Measurements from ENCODE around the gene MMAA. TPM values are rescaled to one million over a fixed set of nuclear protein-coding genes. Genes with fewer than 3 reads are reported as not detected.
"Not testable (repeated sequence)": the region's sequence is repeated elsewhere in the genome, so short reads cannot be mapped to it uniquely, and the experiment has no call there.

The MMAA gene
- total RNA-seq, 1 donor from 2014 or later: 2.3 TPM

- Histone ChIP-seq H3K4me1 (no peaks in the 10 kb centered on the region), H3K36me3 (no peaks in the 10 kb centered on the region), H3K27me3 (no peaks in the 10 kb centered on the region), H3F3A (ENCODE audit: low read depth) (no peaks in the 10 kb centered on the region), H3K9ac (no peak overlapping the region), H3K4me2 (no peak overlapping the region), H3K4me3 (no peak overlapping the region), H3K27ac (no peak overlapping the region), H2AFZ (replicated peaks) (no peak overlapping the region), H3K79me2 (ENCODE audit: low read depth) (no peaks in the 10 kb centered on the region), H3K9me3 (ENCODE audit: low read depth) (no peaks in the 10 kb centered on the region), H4K20me1 (ENCODE audit: low read depth) (no peaks in the 10 kb centered on the region)
- Mint-ChIP-seq H3K36me3 (no peaks in the 10 kb centered on the region), H3K4me3 (no peak overlapping the region), H3K27ac (no peak overlapping the region), H3K9me3 (peaks cover 8% of the 10 kb centered on the region), H3K27me3 (ENCODE audit: insufficient read depth, low read depth) (peaks cover 4% of the 10 kb centered on the region), H3K4me1 (no peaks in the 10 kb centered on the region)
- TF ChIP-seq EZH2 (IDR thresholded peaks at IDR 0.05) (no peak), EZH2phosphoT487 (IDR thresholded peaks at IDR 0.05) (no peak)
- TF ChIP-seq, protein P1, sequence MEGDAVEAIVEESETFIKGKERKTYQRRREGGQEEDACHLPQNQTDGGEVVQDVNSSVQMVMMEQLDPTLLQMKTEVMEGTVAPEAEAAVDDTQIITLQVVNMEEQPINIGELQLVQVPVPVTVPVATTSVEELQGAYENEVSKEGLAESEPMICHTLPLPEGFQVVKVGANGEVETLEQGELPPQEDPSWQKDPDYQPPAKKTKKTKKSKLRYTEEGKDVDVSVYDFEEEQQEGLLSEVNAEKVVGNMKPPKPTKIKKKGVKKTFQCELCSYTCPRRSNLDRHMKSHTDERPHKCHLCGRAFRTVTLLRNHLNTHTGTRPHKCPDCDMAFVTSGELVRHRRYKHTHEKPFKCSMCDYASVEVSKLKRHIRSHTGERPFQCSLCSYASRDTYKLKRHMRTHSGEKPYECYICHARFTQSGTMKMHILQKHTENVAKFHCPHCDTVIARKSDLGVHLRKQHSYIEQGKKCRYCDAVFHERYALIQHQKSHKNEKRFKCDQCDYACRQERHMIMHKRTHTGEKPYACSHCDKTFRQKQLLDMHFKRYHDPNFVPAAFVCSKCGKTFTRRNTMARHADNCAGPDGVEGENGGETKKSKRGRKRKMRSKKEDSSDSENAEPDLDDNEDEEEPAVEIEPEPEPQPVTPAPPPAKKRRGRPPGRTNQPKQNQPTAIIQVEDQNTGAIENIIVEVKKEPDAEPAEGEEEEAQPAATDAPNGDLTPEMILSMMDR (IDR thresholded peaks at IDR 0.05): no peak
- DNase-seq (ENCODE audit: low spot score): no peak
Measured at GRCh38 chr4:145583191-145584055, 35.8 kb upstream of the MMAA start.

GRCh38 chr4:145587088-145587754 lies 32.0 kb upstream of the MMAA start:
- H3K79me2 ChIP-seq (ENCODE audit: low read depth): no peaks in the 10 kb centered on the region
- H3K36me3 ChIP-seq: no peaks in the 10 kb centered on the region
- H3F3A ChIP-seq (ENCODE audit: low read depth): no peaks in the 10 kb centered on the region
- no peak overlapping the region for H3K27ac ChIP-seq
- H2AFZ ChIP-seq (replicated peaks): no peak overlapping the region
- no peaks in the 10 kb centered on the region for H3K27me3 ChIP-seq
- H3K4me3 ChIP-seq: no peak overlapping the region
- DNase-seq (ENCODE audit: low spot score): no peak
- no peaks in the 10 kb centered on the region for H3K9me3 ChIP-seq (ENCODE audit: low read depth)
- TF ChIP-seq, protein P1 (IDR thresholded peaks at IDR 0.05): no peak
- TF ChIP-seq EZH2 (IDR thresholded peaks at IDR 0.05) (no peak), EZH2phosphoT487 (IDR thresholded peaks at IDR 0.05) (no peak)
- H4K20me1 ChIP-seq (ENCODE audit: low read depth): no peaks in the 10 kb centered on the region
- no peaks in the 10 kb centered on the region for H3K36me3 Mint-ChIP-seq
- peaks cover 3% of the 10 kb centered on the region for H3K9me3 Mint-ChIP-seq
- no peaks in the 10 kb centered on the region for H3K4me1 Mint-ChIP-seq
- H3K27me3 Mint-ChIP-seq (ENCODE audit: insufficient read depth, low read depth): peaks cover 4% of the 10 kb centered on the region
- no peak overlapping the region for H3K27ac Mint-ChIP-seq
- no peak overlapping the region for H3K4me2 ChIP-seq
- no peak overlapping the region for H3K4me3 Mint-ChIP-seq
- no peaks in the 10 kb centered on the region for H3K4me1 ChIP-seq
- H3K9ac ChIP-seq: no peak overlapping the region

- H3K27ac Mint-ChIP-seq; H3K27me3 ChIP-seq; H2AFZ ChIP-seq (replicated peaks); H3K4me1 Mint-ChIP-seq; H3F3A ChIP-seq (ENCODE audit: low read depth); H3K4me3 ChIP-seq; H3K36me3 Mint-ChIP-seq; H3K9me3 Mint-ChIP-seq; H3K4me3 Mint-ChIP-seq; H3K9ac ChIP-seq; H3K9me3 ChIP-seq (ENCODE audit: low read depth); H3K4me1 ChIP-seq; H3K79me2 ChIP-seq (ENCODE audit: low read depth); DNase-seq (ENCODE audit: low spot score); H3K27ac ChIP-seq; H3K27me3 Mint-ChIP-seq (ENCODE audit: insufficient read depth, low read depth); H3K4me2 ChIP-seq; H4K20me1 ChIP-seq (ENCODE audit: low read depth); H3K36me3 ChIP-seq: not testable (repeated sequence)
Measured at GRCh38 chr4:145589381-145589780, 29.8 kb upstream of the MMAA start.
